NK-92 (cell line): ENCODE measurements around the gene RALGPS1.
A peak's percentile ranks its signal among the peaks of the same experiment; 100 is the strongest.

Source experiments
- DNase-seq: peaks from one replicate; lab custom pipeline; 2025; ENCODE audit not compliant: unreplicated experiment; lab: John Stamatoyannopoulos, UW

The RALGPS1 gene, protein sequence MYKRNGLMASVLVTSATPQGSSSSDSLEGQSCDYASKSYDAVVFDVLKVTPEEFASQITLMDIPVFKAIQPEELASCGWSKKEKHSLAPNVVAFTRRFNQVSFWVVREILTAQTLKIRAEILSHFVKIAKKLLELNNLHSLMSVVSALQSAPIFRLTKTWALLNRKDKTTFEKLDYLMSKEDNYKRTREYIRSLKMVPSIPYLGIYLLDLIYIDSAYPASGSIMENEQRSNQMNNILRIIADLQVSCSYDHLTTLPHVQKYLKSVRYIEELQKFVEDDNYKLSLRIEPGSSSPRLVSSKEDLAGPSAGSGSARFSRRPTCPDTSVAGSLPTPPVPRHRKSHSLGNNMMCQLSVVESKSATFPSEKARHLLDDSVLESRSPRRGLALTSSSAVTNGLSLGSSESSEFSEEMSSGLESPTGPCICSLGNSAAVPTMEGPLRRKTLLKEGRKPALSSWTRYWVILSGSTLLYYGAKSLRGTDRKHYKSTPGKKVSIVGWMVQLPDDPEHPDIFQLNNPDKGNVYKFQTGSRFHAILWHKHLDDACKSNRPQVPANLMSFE

DNA sequence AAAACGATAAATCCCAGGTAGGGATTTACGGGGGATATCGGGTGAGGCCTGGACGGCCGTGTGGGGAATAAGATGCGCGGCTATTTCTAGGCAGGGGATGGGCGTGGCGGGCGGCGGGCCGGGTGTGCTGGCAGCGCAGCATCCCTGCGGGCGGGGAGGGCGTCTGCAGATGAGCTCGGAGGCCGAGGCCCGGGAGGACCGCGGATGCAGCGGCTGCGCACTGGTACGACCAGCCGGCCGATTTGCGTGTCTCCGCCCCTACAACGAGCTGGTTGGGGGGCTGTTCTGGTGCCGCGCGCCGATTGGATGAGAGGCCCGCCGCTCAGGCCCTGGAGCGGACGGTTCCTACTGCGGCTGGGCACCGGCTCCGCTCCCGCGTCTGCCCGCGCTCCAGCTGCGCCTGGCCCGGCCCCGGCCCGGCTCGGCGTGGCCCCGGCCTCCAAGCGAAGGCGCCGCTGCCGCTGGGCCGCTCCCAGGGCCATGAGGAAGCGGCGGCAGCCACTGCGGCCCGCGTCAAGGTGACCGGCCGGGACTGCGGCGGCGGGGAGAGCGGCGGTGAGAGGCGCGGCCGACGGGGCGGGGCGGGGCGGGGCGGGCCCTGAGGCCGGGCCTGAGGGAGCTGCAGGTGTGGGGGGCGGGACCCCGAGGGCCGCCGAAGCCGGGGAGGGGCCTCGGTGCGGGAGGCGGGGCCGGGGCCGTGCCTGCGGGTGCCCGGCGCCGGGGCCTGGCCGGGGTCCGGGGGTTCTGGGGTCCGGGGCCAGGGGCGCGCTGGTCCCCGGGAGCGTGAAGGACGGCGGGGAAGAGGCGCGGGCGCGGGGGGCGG is at the start of gene RALGPS1:
Gene RALGPS1, plus strand, starts transcription at position 325 of the 823 bp plus-strand sequence. CDS start 47,508 bp downstream, outside the sequence.
- peak; percentile 13 for DNase-seq

- DNase-seq = no peak
These were observed 45.2 kb upstream of the RALGPS1 start for GRCh38 chr9:126869368-126869767.

- no peak for DNase-seq
These were observed 42.1 kb upstream of the RALGPS1 start for GRCh38 chr9:126872516-126872915.

- no peak for DNase-seq
These were observed 39.9 kb upstream of the RALGPS1 start for GRCh38 chr9:126874546-126875314.

DNA sequence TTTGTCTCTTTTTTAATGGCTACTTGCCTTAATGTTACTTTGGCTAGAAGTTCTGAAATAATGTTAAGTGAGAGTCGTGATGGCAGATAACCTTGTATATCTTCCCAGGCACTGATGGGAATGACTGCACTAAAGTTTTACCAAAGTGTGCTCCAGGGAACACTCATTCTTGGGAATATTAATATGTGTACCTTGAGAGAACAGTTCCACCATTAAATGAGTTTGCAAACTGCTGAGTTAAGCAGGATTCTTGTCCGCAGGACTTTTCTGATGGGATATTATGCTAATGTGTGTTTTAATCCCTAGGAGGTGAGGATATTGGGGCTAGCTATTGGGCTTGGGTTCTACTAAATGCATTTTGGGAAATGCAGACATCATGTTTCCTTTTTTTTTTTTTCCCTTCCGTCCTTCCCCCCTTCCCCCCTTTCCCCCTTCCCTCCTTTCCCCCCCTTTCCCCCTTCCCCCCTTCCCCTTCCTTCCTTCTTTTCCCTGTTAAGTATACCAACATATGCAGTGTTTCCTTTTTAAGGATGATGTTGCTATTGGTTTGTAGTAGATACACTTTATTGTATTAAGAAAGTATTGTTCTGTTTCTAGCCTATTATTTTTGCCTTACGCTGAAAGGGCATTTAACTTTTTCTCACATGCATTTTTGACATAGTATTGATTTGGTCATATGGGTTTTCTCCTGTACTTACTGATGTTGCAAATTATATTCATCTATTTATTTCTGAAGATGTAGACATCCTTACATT is 38.6 kb upstream of the RALGPS1 start:
- DNase-seq = no peak

GRCh38 chr9:126876531-126876930 is 38.1 kb upstream of the RALGPS1 start:
- DNase-seq = no peak

- DNase-seq = no peak
These were observed 37.2 kb upstream of the RALGPS1 start for GRCh38 chr9:126877418-126877817.

GRCh38 chr9:126879288-126879687 is 35.3 kb upstream of the RALGPS1 start:
- no peak for DNase-seq

DNA sequence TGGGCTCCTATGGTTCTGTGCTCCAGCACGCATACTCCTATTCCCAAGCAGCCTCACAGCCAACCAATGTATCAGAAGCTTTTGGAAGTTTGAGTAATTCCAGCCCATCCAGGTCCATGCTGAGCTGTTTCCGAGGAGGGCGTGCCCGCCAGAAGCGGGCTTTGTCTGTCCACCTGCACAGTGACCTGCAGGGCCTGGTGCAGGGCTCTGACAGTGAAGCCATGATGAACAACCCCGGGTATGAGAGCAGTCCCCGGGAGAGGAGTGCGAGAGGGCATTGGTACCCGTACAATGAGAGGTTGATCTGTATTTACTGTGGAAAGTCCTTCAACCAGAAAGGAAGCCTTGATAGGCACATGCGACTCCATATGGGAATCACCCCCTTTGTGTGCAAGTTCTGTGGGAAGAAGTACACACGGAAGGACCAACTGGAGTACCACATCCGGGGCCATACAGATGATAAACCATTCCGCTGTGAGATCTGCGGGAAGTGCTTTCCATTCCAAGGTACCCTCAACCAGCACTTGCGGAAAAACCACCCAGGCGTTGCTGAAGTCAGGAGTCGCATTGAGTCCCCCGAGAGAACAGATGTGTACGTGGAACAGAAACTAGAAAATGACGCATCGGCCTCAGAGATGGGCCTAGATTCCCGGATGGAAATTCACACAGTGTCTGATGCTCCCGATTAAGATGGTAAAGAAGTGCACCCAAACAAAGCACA is 34.2 kb upstream of the RALGPS1 start:
- DNase-seq = no peak

DNA sequence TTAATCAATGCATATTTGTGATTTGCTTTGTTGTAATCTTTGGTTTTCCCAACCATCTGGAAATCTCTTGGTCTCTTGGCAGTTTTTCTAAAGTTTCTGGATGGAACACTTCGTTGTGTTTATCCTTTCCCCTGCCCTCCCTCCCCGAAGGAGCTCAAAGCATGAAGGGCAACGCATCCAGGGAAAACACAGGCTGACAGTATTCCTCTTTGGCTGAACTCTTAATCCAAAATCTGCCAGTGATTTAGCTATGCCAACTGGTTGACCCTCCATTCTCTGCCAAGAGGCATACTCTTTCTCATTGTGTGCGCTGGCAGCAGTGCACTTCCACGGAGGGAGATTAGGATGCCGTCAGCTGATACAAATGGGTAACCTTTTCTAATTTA is 33.6 kb upstream of the RALGPS1 start:
- DNase-seq = no peak

GRCh38 chr9:126882746-126883145 is 31.8 kb upstream of the RALGPS1 start:
- DNase-seq = no peak

- no peak for DNase-seq
These were observed 30.9 kb upstream of the RALGPS1 start for GRCh38 chr9:126883636-126884035.

GRCh38 chr9:126885131-126885641 is 29.4 kb upstream of the RALGPS1 start:
- DNase-seq = no peak

DNA sequence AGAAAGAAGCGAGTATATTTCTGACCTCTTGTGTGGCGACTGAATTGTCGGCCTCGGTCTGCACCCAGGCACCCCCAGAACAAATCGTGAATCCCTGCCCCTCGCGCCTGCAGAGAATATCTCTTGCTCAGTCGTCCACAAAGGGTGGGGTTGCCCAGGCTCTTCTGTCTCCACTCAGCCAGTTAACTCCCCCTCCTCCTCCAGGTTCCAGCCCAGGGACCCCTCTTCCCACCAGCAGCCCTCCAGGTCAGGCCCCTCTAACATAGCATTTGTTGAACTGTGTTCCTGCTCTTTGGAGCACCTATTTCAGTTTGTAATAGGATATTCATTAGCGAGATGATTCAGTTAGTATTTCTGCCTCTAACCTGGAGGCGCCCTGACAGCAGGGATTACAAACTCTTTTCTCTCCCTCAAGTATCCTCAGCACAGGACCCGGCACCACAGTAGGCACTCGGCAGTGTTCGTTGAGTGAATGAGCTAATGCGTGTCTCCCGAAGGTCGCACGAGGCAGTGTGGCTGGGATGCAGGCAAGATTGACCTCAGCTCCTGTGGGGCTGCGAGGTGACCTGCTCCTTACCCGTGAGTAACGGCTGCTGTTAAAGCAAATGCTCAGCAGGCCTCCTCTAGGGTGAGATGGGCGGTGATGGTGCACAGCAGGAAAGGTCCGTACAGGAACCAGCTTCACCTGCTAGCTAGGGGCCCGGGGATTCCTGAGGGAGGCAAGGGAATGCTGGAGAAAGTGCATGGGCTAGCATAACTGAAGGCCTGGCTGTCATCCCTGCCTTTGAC is 28.4 kb upstream of the RALGPS1 start:
- no peak for DNase-seq

DNA sequence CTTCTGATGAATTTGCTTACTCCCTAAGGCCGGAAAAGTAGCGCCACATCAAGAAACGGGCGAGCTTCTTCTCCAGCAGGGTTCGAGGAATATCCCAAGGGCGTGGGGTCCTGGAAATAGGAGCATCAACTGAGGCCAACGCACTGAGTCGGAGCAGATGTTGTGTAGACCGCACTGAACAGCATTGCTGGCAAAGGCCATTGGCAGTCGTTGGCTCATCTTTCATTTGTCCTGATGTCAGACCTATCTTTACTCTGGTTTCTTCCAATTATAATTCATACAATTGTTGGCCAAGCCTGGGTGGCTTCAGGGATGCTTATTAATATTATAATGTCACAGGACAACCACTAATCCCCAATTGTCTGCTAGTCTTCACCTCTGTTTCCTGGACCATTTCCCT is 27.7 kb upstream of the RALGPS1 start:
- no peak for DNase-seq

- DNase-seq = no peak
These were observed 22.9 kb upstream of the RALGPS1 start for GRCh38 chr9:126891676-126892075.

- DNase-seq = no peak
These were observed 21.5 kb upstream of the RALGPS1 start for GRCh38 chr9:126893079-126893478.

GRCh38 chr9:126894052-126894603 is 20.5 kb upstream of the RALGPS1 start:
- DNase-seq = no peak
